Transverse colon (tissue), 4 donors: Measurements from ENCODE around the gene POLR2E. TPM values are rescaled to one million over a fixed set of nuclear protein-coding genes. Genes with fewer than 3 reads are reported as not detected.

Source experiments
- DNase-seq: peaks from one replicate; pipeline ENCODE4 v3.0.0-alpha.2; 2019
- H3K27ac ChIP-seq, 4 donors: fragments of 200-600 bp; sonication (generic); 2 replicates each; pipeline ENCODE4 v1.5.1; 2016 to 2018; ENCODE audit warnings: inconsistent platforms in 4 of 4
- H3K27me3 ChIP-seq: fragments of 200-600 bp; sonication (generic); 2 replicates; pipeline ENCODE4 v1.5.1; 2017; ENCODE audit warnings: inconsistent platforms
- H3K36me3 ChIP-seq, 4 donors: fragments of 200-600 bp; sonication (generic); 2 replicates each; pipeline ENCODE4 v1.5.1; 2017 to 2019; ENCODE audit warnings: inconsistent platforms in 4 of 4
- H3K4me1 ChIP-seq, 4 donors: fragments of 200-600 bp; sonication (generic); 2 replicates each; pipeline ENCODE4 v1.5.1; 2017 to 2020; ENCODE audit warnings: inconsistent platforms in 4 of 4
- H3K4me3 ChIP-seq, 4 donors: fragments of 200-600 bp; sonication (generic); 1 replicate in 1 of 4; 2 replicates in 3 of 4; pipeline versions ENCODE4 v1.5.1 to v1.6.1; 2017 to 2019; ENCODE audit warnings: inconsistent platforms in 4 of 4
- H3K9me3 ChIP-seq, 2 donors: fragments of 200-600 bp; sonication (generic); 2 replicates each; pipeline ENCODE4 v1.5.1; 2017 to 2019; ENCODE audit warnings: inconsistent platforms in 2 of 2
- CTCF ChIP-seq, 5 experiments: fragments of 200-600 bp in 3 of 5; fragments of 450-650 bp in 2 of 5; sonication (generic) in 3 of 5; IDR thresholded peaks; 1 replicate in 2 of 5; 2 replicates in 3 of 5; pipeline ENCODE4 v1.5.1; 2016 to 2017; ENCODE audit warnings: antibody characterized with exemption in 5 of 5, inconsistent platforms in 3 of 5, mild to moderate bottlenecking in 2 of 5, moderate library complexity in 1 of 5
- EP300 ChIP-seq: sonication (generic); formaldehyde crosslinking; IDR thresholded peaks from one replicate; pipeline ENCODE4 v1.6.1; 2017; ENCODE audit warnings: antibody characterized with exemption, low read depth
- POLR2A ChIP-seq: fragments of 450-650 bp; IDR thresholded peaks from one replicate; pipeline ENCODE4 v1.6.1; 2016; ENCODE audit warnings: antibody characterized with exemption, mild to moderate bottlenecking, moderate library complexity
- POLR2AphosphoS5 ChIP-seq, 3 donors: sonication (generic); formaldehyde crosslinking; IDR thresholded peaks; one replicate each; pipeline ENCODE4 v1.6.1; 2016; ENCODE audit warnings: antibody characterized with exemption in 3 of 3
- WGBS, 2 donors: methylation state at CpG; one replicate each; pipeline ENCODE4 v1.1.5; 2018; ENCODE audit warnings: low coverage in 1 of 2; 5-methylcytosine and 5-hydroxymethylcytosine counted together
- in situ Hi-C, 4 donors: fragments of 200-750 bp; cut with MboI; loops; one replicate each; pipeline versions ENCODE4 v1.15.0 to v1.15.1; 2017; ENCODE audit warnings: low sequenced_read_pairs in 3 of 4, low pct_ligation_motif_present in 1 of 4, low pct_unique_long_range_greater_than_20kb in 1 of 4
- intact Hi-C: fragments of 100-400 bp; cut with DNase I; formaldehyde crosslinking; loops from one replicate; pipeline ENCODE4 v1.15.1; 2023; ENCODE audit warnings: low total_unique reads
- total RNA-seq, 4 donors: library from RNA; depleted of rRNA; stranded (reverse); fragments of >200 nt; gene quantifications; one replicate each; pipeline ENCODE4 v1.1.0, GENCODE V29; 2016

The POLR2E gene
- total RNA-seq, 4 donors from 2014 or later, result 74.8 to 167 (median 103) TPM

- no peak overlapping the region for H3K4me3 ChIP-seq
- H3K27ac ChIP-seq, result peak overlapping the region; percentile 78 to 82 (median 80)
- in situ Hi-C loops (no loop called here), intact Hi-C loops (loop anchor here (5.0 kb wide), 1 partner anchor 81 kb away; no protein-coding TSS in a partner anchor)
- H3K27me3 ChIP-seq, result no peaks in the 10 kb centered on the region
- no peak for TF ChIP-seq POLR2AphosphoS5 (IDR thresholded peaks at IDR 0.05)
- peak; percentile 4 for TF ChIP-seq POLR2A
- no peaks in the 10 kb centered on the region for H3K9me3 ChIP-seq
- DNase-seq, result no peak
- peaks cover 15 to 37% (median 28%) of the 10 kb centered on the region in 4 donors for H3K4me1 ChIP-seq
- peaks cover 0 to 18% (median 8%) of the 10 kb centered on the region in 4 donors for H3K36me3 ChIP-seq
- WGBS, 2 donors, result 66% methylated on average over 18 of the region's 18 CpGs; no CpG with 5 or more reads in 1 of the 2 donors
Observed at GRCh38 chr19:1111641-1112267, 16.6 kb upstream of the POLR2E start.

DNA sequence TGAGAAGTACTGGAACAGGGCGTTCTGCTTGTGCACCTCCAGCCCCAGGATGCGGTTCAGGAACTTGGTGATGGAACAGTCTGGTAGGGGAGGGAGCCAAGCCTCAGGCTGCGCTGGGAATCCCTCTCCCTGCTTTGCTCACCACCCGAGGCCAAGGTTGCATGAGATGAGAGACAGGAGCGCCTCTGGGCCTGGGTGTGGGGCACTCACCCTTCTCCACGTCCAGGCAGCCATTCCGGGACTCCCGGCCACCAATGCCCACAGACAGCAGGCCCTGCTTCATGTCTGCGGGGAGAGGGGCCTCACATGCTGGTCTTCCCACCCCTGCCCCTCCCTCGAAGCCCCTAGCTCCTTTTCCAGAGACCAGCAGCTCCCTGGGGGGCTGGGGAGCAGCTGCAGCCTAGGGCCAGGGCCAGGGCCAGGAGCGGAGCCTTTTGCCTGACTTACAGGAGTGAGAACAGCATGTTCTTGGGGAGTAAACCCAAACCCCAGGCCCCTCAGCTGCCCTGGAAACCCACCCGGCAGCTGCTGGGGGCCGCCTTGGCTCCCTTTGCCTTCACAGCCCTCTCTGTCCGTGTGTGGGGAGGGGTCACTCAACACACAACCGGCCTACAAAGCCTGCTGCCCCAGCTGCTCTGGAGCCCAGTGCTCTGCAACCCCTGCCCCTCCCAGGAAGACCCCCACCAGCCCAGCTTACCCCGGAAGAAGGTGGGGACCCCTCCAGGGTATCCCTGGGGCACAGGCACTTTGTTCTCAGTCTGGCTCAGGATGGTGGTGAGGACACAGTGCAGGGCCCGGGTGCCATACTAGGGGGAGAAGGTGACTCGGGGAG lies 15.8 kb upstream of the POLR2E start:
- in situ Hi-C loops, result no loop called here
- no peak for DNase-seq
- Histone ChIP-seq H3K4me3 (no peak overlapping the region), H3K36me3 (peaks cover 0 to 15% (median 6%) of the 10 kb centered on the region in 4 donors), H3K9me3 (no peaks in the 10 kb centered on the region), H3K27me3 (no peaks in the 10 kb centered on the region), H3K4me1 (peaks cover 15 to 44% (median 31%) of the 10 kb centered on the region in 4 donors), H3K27ac (peak overlapping the region in 3 of 4 donors; percentile 78 to 82 (median 79))
- 70% methylated on average over 9 of the region's 18 CpGs; no CpG with 5 or more reads in 1 of the 2 donors for WGBS, 2 donors
- intact Hi-C loops, result loop anchor here (5.0 kb wide), 1 partner anchor 81 kb away; no protein-coding TSS in a partner anchor
- no peak for TF ChIP-seq POLR2A
- TF ChIP-seq CTCF (IDR thresholded peaks at IDR 0.05), result no peak
- no peak for TF ChIP-seq EP300
- TF ChIP-seq POLR2AphosphoS5 (IDR thresholded peaks at IDR 0.05), result no peak

- DNase-seq, result no peak
- no peak for TF ChIP-seq POLR2A
- TF ChIP-seq POLR2AphosphoS5 (IDR thresholded peaks at IDR 0.05), result no peak
- no peak for TF ChIP-seq CTCF (IDR thresholded peaks at IDR 0.05)
- no peak for TF ChIP-seq EP300
- in situ Hi-C loops (no loop called here), intact Hi-C loops (loop anchor here (5.0 to 10.0 kb wide), 3 partner anchors 82 to 185 kb away; partner anchors contain the start of genes ARID3A, ATP5F1D and MIDN)
- H3K27me3 ChIP-seq, result no peaks in the 10 kb centered on the region
- no peak overlapping the region for H3K4me3 ChIP-seq
- H3K36me3 ChIP-seq, result peaks cover 0 to 10% (median 4%) of the 10 kb centered on the region in 4 donors
- H3K4me1 ChIP-seq, result peaks cover 24 to 54% (median 41%) of the 10 kb centered on the region in 4 donors
- 93 to 100% methylated on average over 3 to 45 of the region's 54 CpGs for WGBS, 2 donors
- H3K27ac ChIP-seq, result no peak overlapping the region
- H3K9me3 ChIP-seq, result no peaks in the 10 kb centered on the region
Observed at GRCh38 chr19:1109697-1110671, 14.8 kb upstream of the POLR2E start.

DNA sequence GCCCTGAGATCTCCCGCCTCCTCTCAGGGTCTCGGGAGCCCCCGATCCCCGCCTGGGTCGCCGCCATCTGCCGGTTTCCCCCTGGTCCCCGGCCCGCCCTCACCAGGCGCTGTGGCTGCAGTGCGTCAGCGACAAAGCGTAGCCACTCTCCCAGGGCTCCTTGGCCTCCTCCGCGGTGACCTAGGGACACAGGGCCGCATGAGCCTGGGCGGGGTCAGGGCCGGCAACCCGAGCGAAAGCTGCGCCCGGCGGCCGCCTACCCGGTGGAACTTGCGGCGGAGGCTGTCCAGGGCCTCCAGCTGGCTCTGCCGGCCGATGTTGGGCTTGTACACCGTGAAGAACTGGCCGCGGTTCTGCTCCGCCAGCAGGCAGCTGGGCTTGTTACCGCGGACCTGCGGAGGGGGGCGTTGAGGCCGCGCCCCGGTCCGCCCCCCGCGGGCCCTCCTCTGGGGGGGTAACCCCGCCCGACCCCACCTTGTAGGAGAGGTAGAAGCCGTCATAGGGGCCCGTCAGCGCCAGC lies 13.9 kb upstream of the POLR2E start:
- Histone ChIP-seq H3K36me3 (peaks cover 0 to 10% (median 4%) of the 10 kb centered on the region in 4 donors), H3K27ac (no peak overlapping the region), H3K9me3 (no peaks in the 10 kb centered on the region), H3K4me3 (no peak overlapping the region), H3K27me3 (no peaks in the 10 kb centered on the region), H3K4me1 (peaks cover 25 to 54% (median 41%) of the 10 kb centered on the region in 4 donors)
- TF ChIP-seq POLR2A (no peak), EP300 (no peak), CTCF (IDR thresholded peaks at IDR 0.05) (no peak), POLR2AphosphoS5 (IDR thresholded peaks at IDR 0.05) (peak in 1 of 3 donors; percentile 6)
- DNase-seq, result no peak
- intact Hi-C loops (loop anchor here (10.0 kb wide), 2 partner anchors 136 to 184 kb away; partner anchors contain the start of genes ARID3A, ATP5F1D and MIDN), in situ Hi-C loops (no loop called here)
- 90% methylated on average over 38 of the region's 48 CpGs; no CpG with 5 or more reads in 1 of the 2 donors for WGBS, 2 donors
